ENCODE data around the gene SGSH.

Gene SGSH

GRCh38 chr17:80264205-80265075, 44.3 kb upstream of the SGSH start:
- H3K9me3 ChIP-seq (ENCODE audit: severe bottlenecking), result no peaks in the 10 kb centered on the region
- TF ChIP-seq CTCF (IDR thresholded peaks at IDR 0.05; ENCODE audit: low read depth, low read length), result no peak
- no peak overlapping the region for H3K27ac ChIP-seq
- no peaks in the 10 kb centered on the region for H3K27me3 ChIP-seq (ENCODE audit: insufficient read depth, low read depth, severe bottlenecking)
- no peak for DNase-seq
- H3K4me3 ChIP-seq (ENCODE audit: low read depth, low read length), result no peak overlapping the region
- peaks cover 34% of the 10 kb centered on the region for H3K36me3 ChIP-seq

GRCh38 chr17:80263253-80264204, 43.4 kb upstream of the SGSH start:
- no peak overlapping the region for H3K27ac ChIP-seq
- no peak overlapping the region for H3K4me3 ChIP-seq (ENCODE audit: low read depth, low read length)
- no peaks in the 10 kb centered on the region for H3K9me3 ChIP-seq (ENCODE audit: severe bottlenecking)
- peaks cover 25% of the 10 kb centered on the region for H3K36me3 ChIP-seq
- no peaks in the 10 kb centered on the region for H3K27me3 ChIP-seq (ENCODE audit: insufficient read depth, low read depth, severe bottlenecking)
- no peak for TF ChIP-seq CTCF (IDR thresholded peaks at IDR 0.05; ENCODE audit: low read depth, low read length)
- peak; percentile 66 for DNase-seq

- Histone ChIP-seq H3K27me3 (ENCODE audit: insufficient read depth, low read depth, severe bottlenecking) (no peaks in the 10 kb centered on the region), H3K27ac (peak overlapping the region; percentile 20; the same call in 1 of the 2 replicates), H3K4me3 (ENCODE audit: low read depth, low read length) (no peak overlapping the region), H3K36me3 (peaks cover 24% of the 10 kb centered on the region), H3K9me3 (ENCODE audit: severe bottlenecking) (no peaks in the 10 kb centered on the region)
- TF ChIP-seq CTCF (IDR thresholded peaks at IDR 0.05; ENCODE audit: low read depth, low read length), result no peak
- no peak for DNase-seq
Observed at GRCh38 chr17:80262775-80263244, 42.7 kb upstream of the SGSH start.

- H3K9me3 ChIP-seq (ENCODE audit: severe bottlenecking), result no peaks in the 10 kb centered on the region
- DNase-seq, result no peak
- peak overlapping the region; percentile 20; the same call in 1 of the 2 replicates for H3K27ac ChIP-seq
- H3K27me3 ChIP-seq (ENCODE audit: insufficient read depth, low read depth, severe bottlenecking), result no peaks in the 10 kb centered on the region
- no peak overlapping the region for H3K4me3 ChIP-seq (ENCODE audit: low read depth, low read length)
- no peak for TF ChIP-seq CTCF (IDR thresholded peaks at IDR 0.05; ENCODE audit: low read depth, low read length)
- peaks cover 24% of the 10 kb centered on the region for H3K36me3 ChIP-seq
Observed at GRCh38 chr17:80262291-80262690, 42.2 kb upstream of the SGSH start.

GRCh38 chr17:80261895-80262279, 41.8 kb upstream of the SGSH start:
- Histone ChIP-seq H3K4me3 (ENCODE audit: low read depth, low read length) (peak overlapping the region; percentile 79), H3K27me3 (ENCODE audit: insufficient read depth, low read depth, severe bottlenecking) (no peaks in the 10 kb centered on the region), H3K27ac (peak overlapping the region; percentile 93), H3K36me3 (peaks cover 24% of the 10 kb centered on the region), H3K9me3 (ENCODE audit: severe bottlenecking) (no peaks in the 10 kb centered on the region)
- DNase-seq, result no peak
- TF ChIP-seq CTCF (IDR thresholded peaks at IDR 0.05; ENCODE audit: low read depth, low read length), result no peak
